ENCODE measurements around the gene SLC45A1.

SLC45A1 gene

DNA sequence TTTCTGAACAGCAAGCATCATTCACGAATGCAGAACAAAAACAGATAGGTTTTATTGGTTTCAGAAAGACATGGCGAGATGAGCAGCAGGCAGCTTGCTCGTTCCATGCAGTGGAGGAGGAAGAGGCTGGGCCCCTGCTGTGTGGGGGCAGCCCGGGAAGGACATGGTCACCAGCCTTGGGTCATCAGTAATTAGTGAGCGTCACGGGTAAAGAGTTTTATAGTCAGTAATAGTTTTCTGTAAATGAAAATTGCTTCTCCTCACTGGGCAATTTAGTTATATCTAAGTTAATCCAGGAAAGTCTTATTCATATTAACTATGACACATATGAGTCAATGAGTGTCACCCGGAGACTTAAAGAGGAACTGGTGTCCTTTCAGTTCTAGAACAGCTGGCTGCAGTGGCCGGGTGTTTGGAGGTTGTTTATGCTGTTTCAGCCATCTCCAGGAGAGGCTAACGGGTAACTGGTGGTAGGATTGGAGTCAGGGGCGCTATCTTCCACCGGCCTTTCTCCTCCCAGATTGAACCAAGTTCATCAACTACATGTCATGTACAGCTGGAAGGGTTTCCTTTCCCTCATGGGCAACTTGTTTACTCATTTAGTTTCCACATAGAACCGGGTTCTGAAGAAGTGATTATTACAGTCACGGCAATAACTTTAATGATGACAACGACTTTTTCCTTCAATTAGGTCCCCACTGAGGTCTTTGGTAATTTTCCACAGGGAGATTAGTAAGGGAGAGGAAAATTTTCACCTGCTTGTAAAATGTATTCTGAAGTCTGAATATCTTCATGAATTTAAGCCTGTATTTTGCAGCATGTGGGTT is 34.6 kb upstream of the SLC45A1 start:
- H3K4me3 ChIP-seq (ENCODE audit: low read length): no peak overlapping the region
- no peak for DNase-seq (ENCODE audit: low read depth)
- no peak for TF ChIP-seq CTCF (IDR thresholded peaks at IDR 0.05; ENCODE audit: insufficient read depth, low read depth, low read length, missing control alignments)

GRCh38 chr1:8284127-8284526 is 33.8 kb upstream of the SLC45A1 start:
- DNase-seq (ENCODE audit: low read depth): peak; percentile 19
- no peak for TF ChIP-seq CTCF (IDR thresholded peaks at IDR 0.05; ENCODE audit: insufficient read depth, low read depth, low read length, missing control alignments)
- H3K4me3 ChIP-seq (ENCODE audit: low read length): no peak overlapping the region

- no peak overlapping the region for H3K4me3 ChIP-seq (ENCODE audit: low read length)
- peak; percentile 36 for DNase-seq (ENCODE audit: low read depth)
- TF ChIP-seq CTCF (IDR thresholded peaks at IDR 0.05; ENCODE audit: insufficient read depth, low read depth, low read length, missing control alignments): no peak
These were observed 32.8 kb upstream of the SLC45A1 start for GRCh38 chr1:8285103-8285502.

GRCh38 chr1:8285965-8286364 is 31.9 kb upstream of the SLC45A1 start:
- no peak overlapping the region for H3K4me3 ChIP-seq (ENCODE audit: low read length)
- TF ChIP-seq CTCF (IDR thresholded peaks at IDR 0.05; ENCODE audit: insufficient read depth, low read depth, low read length, missing control alignments): no peak
- DNase-seq (ENCODE audit: low read depth): no peak

GRCh38 chr1:8293118-8293517 is 24.8 kb upstream of the SLC45A1 start:
- no peak for DNase-seq (ENCODE audit: low read depth)
- no peak overlapping the region for H3K4me3 ChIP-seq (ENCODE audit: low read length)
- no peak for TF ChIP-seq CTCF (IDR thresholded peaks at IDR 0.05; ENCODE audit: insufficient read depth, low read depth, low read length, missing control alignments)

DNA sequence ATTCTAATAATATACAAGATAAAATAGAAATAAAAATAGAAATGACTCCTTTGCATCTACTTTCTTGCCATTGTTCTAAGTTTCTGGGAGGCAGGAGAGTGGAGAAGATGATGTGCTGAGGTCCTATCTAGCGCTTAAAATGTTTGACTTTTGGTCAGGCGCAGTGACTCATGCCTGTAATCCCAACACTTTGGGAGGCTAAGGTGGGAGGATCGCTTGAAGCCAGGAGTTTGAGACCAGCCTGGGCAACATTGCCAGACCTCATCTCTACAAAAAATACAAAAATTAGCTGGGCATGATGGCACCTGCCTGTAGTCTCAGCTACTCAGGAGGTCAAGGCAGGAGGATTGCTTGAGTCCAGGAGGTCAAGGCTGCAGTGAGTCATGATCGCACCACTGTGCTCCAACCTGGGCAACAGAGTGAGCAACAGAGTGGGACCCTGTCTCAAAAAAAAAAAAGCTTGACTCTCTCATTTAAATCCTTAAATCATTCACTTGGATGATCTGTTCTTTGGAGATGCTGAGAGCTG is 24.2 kb upstream of the SLC45A1 start:
- no peak for TF ChIP-seq CTCF (IDR thresholded peaks at IDR 0.05; ENCODE audit: insufficient read depth, low read depth, low read length, missing control alignments)
- no peak overlapping the region for H3K4me3 ChIP-seq (ENCODE audit: low read length)
- no peak for DNase-seq (ENCODE audit: low read depth)
